ENCODE results near the gene TMEM209. TPM values are rescaled to one million over a fixed set of nuclear protein-coding genes. Genes with fewer than 3 reads are reported as not detected.
A peak's percentile ranks its signal among the peaks of the same experiment; 100 is the strongest.

Gene TMEM209
- total RNA-seq, 1 donor from 2014 or later, result 38.9 TPM

DNA sequence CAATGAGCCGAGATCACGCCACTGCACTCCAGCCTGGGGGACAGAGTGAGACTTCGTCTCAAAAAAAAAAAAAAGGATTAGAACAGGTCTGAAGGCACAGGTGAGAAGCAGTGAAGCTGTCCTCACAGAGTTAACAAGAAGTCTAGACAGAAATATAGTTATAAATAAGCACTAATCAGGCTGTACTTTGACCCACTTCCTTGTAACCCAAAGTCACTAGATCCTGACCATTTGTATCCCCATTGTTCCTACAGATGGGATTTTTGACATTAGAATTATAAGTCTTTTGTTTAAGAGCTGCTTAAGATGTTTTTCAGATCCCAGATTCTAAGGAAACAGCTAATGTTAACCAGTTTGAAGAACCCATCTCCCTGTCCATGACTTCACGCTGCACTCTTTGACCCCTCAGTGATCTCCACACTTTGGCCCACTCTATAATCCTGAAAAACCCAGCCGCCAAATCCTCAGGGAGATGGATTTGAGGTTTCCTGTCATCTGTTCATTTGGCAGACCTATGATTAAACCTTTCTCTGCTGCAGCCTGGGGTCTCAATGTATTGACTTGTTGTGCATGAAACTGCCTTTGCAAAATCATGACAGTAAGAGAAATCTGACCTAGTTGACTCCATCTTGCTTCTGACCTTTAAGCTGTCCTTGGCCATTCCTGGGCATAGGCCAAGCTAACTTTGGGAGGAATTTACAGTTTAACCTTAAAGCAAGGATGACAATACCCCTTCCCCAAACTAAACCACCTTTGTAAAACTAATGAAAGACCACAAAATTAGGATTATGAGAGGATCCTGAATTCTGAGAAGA is 13.8 kb upstream of the TMEM209 start:
- no peaks in the 10 kb centered on the region for H3K36me3 Mint-ChIP-seq
- peaks cover 4% of the 10 kb centered on the region for H3K27me3 Mint-ChIP-seq (ENCODE audit: insufficient read depth, low read depth)
- Histone ChIP-seq H3K4me2 (no peak overlapping the region), H3K27me3 (no peaks in the 10 kb centered on the region), H3K4me3 (no peak overlapping the region), H4K20me1 (ENCODE audit: low read depth) (no peaks in the 10 kb centered on the region), H3K9ac (no peak overlapping the region), H2AFZ (replicated peaks) (no peak overlapping the region), H3K79me2 (ENCODE audit: low read depth) (no peaks in the 10 kb centered on the region), H3K4me1 (no peaks in the 10 kb centered on the region), H3K27ac (no peak overlapping the region), H3F3A (ENCODE audit: low read depth) (no peaks in the 10 kb centered on the region), H3K36me3 (no peaks in the 10 kb centered on the region), H3K9me3 (ENCODE audit: low read depth) (no peaks in the 10 kb centered on the region)
- TF ChIP-seq EZH2 (IDR thresholded peaks at IDR 0.05) (no peak), EZH2phosphoT487 (IDR thresholded peaks at IDR 0.05) (no peak)
- TF ChIP-seq, protein P1, sequence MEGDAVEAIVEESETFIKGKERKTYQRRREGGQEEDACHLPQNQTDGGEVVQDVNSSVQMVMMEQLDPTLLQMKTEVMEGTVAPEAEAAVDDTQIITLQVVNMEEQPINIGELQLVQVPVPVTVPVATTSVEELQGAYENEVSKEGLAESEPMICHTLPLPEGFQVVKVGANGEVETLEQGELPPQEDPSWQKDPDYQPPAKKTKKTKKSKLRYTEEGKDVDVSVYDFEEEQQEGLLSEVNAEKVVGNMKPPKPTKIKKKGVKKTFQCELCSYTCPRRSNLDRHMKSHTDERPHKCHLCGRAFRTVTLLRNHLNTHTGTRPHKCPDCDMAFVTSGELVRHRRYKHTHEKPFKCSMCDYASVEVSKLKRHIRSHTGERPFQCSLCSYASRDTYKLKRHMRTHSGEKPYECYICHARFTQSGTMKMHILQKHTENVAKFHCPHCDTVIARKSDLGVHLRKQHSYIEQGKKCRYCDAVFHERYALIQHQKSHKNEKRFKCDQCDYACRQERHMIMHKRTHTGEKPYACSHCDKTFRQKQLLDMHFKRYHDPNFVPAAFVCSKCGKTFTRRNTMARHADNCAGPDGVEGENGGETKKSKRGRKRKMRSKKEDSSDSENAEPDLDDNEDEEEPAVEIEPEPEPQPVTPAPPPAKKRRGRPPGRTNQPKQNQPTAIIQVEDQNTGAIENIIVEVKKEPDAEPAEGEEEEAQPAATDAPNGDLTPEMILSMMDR (IDR thresholded peaks at IDR 0.05), result no peak
- no peak overlapping the region for H3K27ac Mint-ChIP-seq
- H3K4me3 Mint-ChIP-seq, result no peak overlapping the region
- H3K4me1 Mint-ChIP-seq, result no peaks in the 10 kb centered on the region
- no peak for DNase-seq (ENCODE audit: low spot score)
- no peaks in the 10 kb centered on the region for H3K9me3 Mint-ChIP-seq

DNA sequence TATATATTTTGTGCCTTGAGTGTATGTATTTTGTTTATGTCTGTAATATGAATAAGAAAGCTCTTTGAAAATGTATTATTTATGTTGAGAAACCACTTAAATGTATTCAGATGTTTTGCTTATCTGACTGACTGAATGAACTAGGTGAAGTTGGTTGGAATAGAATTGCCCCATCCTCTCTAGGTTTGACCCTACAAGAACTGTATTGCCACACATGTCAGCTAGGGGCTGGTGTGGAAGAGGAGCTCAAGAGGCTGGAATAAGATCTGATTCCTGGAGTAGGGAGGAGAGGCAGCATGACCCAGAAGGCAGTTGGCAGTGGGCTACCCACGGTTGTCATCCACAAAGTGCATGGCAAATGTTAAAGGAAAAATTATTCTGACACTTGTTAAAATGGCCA is 11.5 kb upstream of the TMEM209 start:
- Histone ChIP-seq H3K9ac (no peak overlapping the region), H3K9me3 (ENCODE audit: low read depth) (no peaks in the 10 kb centered on the region), H3K36me3 (no peaks in the 10 kb centered on the region), H2AFZ (replicated peaks) (no peak overlapping the region), H3F3A (ENCODE audit: low read depth) (no peaks in the 10 kb centered on the region), H3K27me3 (no peaks in the 10 kb centered on the region), H3K4me1 (no peaks in the 10 kb centered on the region), H3K4me2 (no peak overlapping the region), H3K27ac (no peak overlapping the region), H3K79me2 (ENCODE audit: low read depth) (no peaks in the 10 kb centered on the region), H3K4me3 (no peak overlapping the region), H4K20me1 (ENCODE audit: low read depth) (no peaks in the 10 kb centered on the region)
- DNase-seq (ENCODE audit: low spot score), result no peak
- TF ChIP-seq, protein P1 (IDR thresholded peaks at IDR 0.05), result peak; percentile 4
- TF ChIP-seq EZH2 (IDR thresholded peaks at IDR 0.05) (no peak), EZH2phosphoT487 (IDR thresholded peaks at IDR 0.05) (no peak)
- Mint-ChIP-seq H3K27me3 (ENCODE audit: insufficient read depth, low read depth) (peaks cover 4% of the 10 kb centered on the region), H3K36me3 (no peaks in the 10 kb centered on the region), H3K4me1 (no peaks in the 10 kb centered on the region), H3K9me3 (no peaks in the 10 kb centered on the region), H3K27ac (no peak overlapping the region), H3K4me3 (no peak overlapping the region)

DNA sequence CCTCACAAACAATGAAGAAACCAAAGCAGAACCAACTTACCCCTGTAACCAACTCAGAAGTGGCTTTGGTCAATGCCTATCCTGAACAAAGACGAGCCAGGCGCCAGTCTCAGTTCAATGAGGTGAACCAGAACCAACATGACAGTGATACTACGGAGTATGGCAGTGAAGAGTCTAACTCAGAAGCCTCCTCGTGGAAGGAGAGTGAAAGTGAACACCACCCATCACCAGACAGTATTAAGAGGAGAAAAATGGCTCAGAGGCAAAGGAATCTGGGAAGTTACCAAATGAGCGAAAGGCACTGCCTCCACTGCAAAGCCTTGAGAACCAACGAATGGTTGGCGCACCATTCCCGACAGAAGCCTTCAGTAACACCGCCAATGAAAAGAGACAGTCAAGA is 10.8 kb upstream of the TMEM209 start:
- H3K9me3 Mint-ChIP-seq, result no peaks in the 10 kb centered on the region
- no peak overlapping the region for H2AFZ ChIP-seq (replicated peaks)

More for the DNA sequence above, 10.8 kb upstream of the TMEM209 start:
- no peaks in the 10 kb centered on the region for H3K79me2 ChIP-seq (ENCODE audit: low read depth)
- no peak overlapping the region for H3K4me2 ChIP-seq
- H3K4me1 ChIP-seq, result no peaks in the 10 kb centered on the region
- no peak overlapping the region for H3K9ac ChIP-seq
- no peak overlapping the region for H3K4me3 Mint-ChIP-seq
- no peak for TF ChIP-seq EZH2phosphoT487 (IDR thresholded peaks at IDR 0.05)
- no peak for TF ChIP-seq EZH2 (IDR thresholded peaks at IDR 0.05)
- TF ChIP-seq, protein P1 (IDR thresholded peaks at IDR 0.05), result no peak
- H3K36me3 ChIP-seq, result no peaks in the 10 kb centered on the region
- no peak overlapping the region for H3K27ac Mint-ChIP-seq
- no peak overlapping the region for H3K4me3 ChIP-seq
- peaks cover 4% of the 10 kb centered on the region for H3K27me3 Mint-ChIP-seq (ENCODE audit: insufficient read depth, low read depth)
- H3K27ac ChIP-seq, result no peak overlapping the region
- no peak for DNase-seq (ENCODE audit: low spot score)
- no peaks in the 10 kb centered on the region for H4K20me1 ChIP-seq (ENCODE audit: low read depth)
- no peaks in the 10 kb centered on the region for H3K36me3 Mint-ChIP-seq
- H3K4me1 Mint-ChIP-seq, result no peaks in the 10 kb centered on the region
- H3F3A ChIP-seq (ENCODE audit: low read depth), result no peaks in the 10 kb centered on the region
- no peaks in the 10 kb centered on the region for H3K9me3 ChIP-seq (ENCODE audit: low read depth)
- no peaks in the 10 kb centered on the region for H3K27me3 ChIP-seq
